GM18505 (cell line): ENCODE data around the gene TNS2.
A peak's percentile ranks its signal among the peaks of the same experiment; 100 is the strongest.
"Not testable (repeated sequence)": the region's sequence is repeated elsewhere in the genome, so short reads cannot be mapped to it uniquely, and the experiment has no call there.

Experiments
- ATAC-seq: cut with Tn5 transposase; IDR thresholded peaks from one replicate; pipeline ENCODE4 v1.9.1; 2021; ENCODE audit not compliant: unreplicated experiment
- POLR2A ChIP-seq: IDR thresholded peaks from 4 replicates; pipeline ENCODE4 v1.6.1; 2011; ENCODE audit warnings: borderline replicate concordance; ENCODE audit not compliant: insufficient read depth, insufficient read length; ENCODE audit errors: extremely low read depth

The TNS2 gene, protein sequence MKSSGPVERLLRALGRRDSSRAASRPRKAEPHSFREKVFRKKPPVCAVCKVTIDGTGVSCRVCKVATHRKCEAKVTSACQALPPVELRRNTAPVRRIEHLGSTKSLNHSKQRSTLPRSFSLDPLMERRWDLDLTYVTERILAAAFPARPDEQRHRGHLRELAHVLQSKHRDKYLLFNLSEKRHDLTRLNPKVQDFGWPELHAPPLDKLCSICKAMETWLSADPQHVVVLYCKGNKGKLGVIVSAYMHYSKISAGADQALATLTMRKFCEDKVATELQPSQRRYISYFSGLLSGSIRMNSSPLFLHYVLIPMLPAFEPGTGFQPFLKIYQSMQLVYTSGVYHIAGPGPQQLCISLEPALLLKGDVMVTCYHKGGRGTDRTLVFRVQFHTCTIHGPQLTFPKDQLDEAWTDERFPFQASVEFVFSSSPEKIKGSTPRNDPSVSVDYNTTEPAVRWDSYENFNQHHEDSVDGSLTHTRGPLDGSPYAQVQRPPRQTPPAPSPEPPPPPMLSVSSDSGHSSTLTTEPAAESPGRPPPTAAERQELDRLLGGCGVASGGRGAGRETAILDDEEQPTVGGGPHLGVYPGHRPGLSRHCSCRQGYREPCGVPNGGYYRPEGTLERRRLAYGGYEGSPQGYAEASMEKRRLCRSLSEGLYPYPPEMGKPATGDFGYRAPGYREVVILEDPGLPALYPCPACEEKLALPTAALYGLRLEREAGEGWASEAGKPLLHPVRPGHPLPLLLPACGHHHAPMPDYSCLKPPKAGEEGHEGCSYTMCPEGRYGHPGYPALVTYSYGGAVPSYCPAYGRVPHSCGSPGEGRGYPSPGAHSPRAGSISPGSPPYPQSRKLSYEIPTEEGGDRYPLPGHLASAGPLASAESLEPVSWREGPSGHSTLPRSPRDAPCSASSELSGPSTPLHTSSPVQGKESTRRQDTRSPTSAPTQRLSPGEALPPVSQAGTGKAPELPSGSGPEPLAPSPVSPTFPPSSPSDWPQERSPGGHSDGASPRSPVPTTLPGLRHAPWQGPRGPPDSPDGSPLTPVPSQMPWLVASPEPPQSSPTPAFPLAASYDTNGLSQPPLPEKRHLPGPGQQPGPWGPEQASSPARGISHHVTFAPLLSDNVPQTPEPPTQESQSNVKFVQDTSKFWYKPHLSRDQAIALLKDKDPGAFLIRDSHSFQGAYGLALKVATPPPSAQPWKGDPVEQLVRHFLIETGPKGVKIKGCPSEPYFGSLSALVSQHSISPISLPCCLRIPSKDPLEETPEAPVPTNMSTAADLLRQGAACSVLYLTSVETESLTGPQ (N-terminal part only)

GRCh38 chr12:53049571-53050318 lies at the start of gene TNS2:
TSS of gene TNS2 (plus strand) at chr12:53050065. CDS start at chr12:53050186, 121 bp downstream.
- no peak for ATAC-seq
- no peak for TF ChIP-seq POLR2A

- TF ChIP-seq POLR2A, result no peak
- ATAC-seq, result no peak
Measured at GRCh38 chr12:53004178-53004577, 45.7 kb upstream of the TNS2 start.

DNA sequence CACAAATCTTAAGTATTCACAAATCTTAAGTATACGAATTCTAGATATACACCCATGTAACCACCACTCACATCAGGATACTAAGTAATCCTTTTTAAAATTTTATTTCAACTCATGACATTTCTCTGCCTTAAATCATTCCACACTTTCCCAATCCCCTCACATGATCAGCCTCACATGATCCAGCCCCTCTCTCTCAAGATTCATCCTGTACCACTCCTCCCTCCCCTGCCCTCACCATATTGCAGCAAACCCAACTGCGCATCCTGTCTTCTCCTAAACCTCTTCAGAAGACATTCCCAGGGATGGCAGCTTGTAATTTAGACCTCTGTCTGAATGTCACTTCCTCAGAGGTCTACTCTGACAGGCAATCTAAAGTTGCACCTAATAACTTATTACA lies 45.3 kb upstream of the TNS2 start:
- TF ChIP-seq POLR2A, result no peak

DNA sequence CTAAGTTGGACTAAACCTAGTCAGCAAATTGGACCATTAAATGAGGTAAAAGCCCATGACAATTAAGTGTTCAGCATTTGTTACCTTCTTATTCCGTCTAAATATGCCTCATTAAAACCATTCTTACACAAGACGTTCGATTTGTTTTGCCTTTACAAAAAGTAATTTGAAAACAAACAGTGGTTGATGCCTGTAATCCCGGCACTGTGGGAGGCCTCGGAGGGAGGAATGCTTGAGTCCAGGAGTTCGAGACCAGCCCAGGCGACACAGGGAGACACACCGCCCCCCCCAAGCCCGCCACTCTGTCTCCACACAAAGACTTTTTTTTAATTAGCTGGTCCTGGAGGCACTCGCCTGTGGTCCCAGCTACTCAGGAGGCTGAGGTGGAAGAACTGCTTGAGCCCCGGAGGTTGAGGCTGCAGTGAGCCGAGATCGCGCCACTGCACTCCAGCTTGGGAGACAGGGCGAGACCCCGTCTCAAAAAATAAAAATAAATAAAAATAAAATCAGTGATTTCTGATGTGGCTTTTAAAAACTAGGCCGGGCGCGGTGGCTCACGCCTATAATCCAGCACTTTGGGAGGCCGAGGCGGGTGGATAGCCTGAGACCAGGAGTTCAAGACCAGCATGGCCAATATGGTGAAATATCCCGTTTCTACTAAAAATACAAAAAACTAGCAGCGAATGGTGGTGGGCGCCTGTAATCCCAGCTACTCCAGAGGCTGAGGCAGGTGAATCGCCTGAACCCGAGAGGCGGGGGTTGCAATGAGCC lies 44.5 kb upstream of the TNS2 start:
- no peak for ATAC-seq
- no peak for TF ChIP-seq POLR2A

More for the DNA sequence above, 45.3 kb upstream of the TNS2 start:
- ATAC-seq, result no peak

GRCh38 chr12:53005986-53006809 lies 43.7 kb upstream of the TNS2 start, which contains the start of gene EIF4B:
TSS of gene EIF4B (plus strand) at chr12:53006456. CDS start at chr12:53006484, 28 bp downstream.
- peak; percentile 90 for ATAC-seq
- TF ChIP-seq POLR2A, result peak; percentile 82

DNA sequence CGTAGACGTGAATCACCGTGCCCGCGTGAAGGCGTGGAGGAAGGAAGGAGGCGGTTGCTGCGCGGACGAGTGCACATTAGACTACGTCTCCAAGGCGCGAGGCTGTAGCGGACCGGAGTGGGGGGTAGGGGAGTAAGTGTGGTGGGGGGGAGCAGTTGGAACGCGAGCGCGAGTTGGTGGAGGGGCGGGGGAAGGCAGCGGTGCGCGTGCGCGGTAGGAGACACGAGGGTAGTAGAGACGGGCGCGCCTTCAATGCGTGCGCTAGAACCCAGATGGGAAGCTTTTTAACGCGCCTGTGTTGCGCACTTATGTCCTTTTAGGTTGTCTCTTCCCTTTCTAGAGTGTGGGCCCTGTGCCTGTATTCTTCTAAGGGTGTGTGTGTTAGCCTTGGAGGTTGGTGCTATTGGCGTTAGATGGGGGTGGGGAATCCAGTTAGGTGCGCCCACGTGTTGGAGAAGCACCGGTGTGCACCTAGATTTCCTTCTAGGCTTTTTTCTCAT lies 43.0 kb upstream of the TNS2 start:
- ATAC-seq, result no peak
- TF ChIP-seq POLR2A, result no peak

- ATAC-seq, result no peak
- no peak for TF ChIP-seq POLR2A
Measured at GRCh38 chr12:53007343-53007742, 42.5 kb upstream of the TNS2 start.

- not testable (repeated sequence) for ATAC-seq
Measured at GRCh38 chr12:53008760-53009159, 41.1 kb upstream of the TNS2 start.

DNA sequence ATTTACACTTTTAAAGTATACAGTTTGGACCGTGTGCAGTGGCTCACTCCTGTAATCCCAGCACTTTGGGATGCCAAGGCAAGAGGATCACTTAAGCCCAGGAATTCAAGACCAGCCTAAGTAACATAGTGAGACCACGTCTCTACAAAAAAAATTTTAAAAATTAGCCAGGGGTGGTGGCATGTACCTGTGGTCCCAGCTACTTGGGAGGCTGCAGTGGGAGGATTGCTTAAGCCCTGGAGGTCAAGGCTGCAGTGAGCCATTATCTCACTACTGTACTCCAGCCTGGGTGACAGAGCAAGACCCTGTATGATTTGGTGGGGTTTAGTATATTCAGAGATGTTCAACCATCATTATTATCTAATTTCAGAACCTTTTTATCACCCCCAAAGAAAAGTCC lies 38.9 kb upstream of the TNS2 start:
- ATAC-seq, result no peak
- TF ChIP-seq POLR2A, result no peak

GRCh38 chr12:53011889-53012288 lies 38.0 kb upstream of the TNS2 start:
- TF ChIP-seq POLR2A, result no peak
- no peak for ATAC-seq

DNA sequence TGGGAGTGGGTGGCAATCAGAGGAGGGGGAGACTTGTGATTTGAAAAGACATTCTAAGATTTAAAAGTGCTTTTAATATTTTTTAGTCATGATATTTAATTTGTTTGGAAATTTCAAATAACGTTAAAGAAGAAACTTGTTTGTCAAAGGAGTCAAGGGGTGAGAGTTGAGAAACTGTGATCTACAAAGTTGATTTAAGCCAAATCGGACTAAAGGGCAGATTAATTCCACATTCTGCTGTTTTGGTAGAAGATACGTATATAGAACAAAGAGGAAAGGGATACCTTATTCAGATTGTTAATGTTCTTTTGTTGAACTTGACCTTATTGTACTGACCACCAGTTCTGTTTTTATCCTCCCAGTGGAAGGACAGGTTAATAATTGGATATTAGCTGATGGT lies 36.9 kb upstream of the TNS2 start:
- ATAC-seq, result no peak

More for the DNA sequence above, 36.9 kb upstream of the TNS2 start:
- no peak for TF ChIP-seq POLR2A
